Activated CD8-positive, alpha-beta memory T cell treated with anti-CD3 and anti-CD28 coated beads for 48 hours (primary cell): Measurements from ENCODE around the gene CELF4.

Source experiments
- DNase-seq, 3 experiments: peaks; one replicate each; pipeline ENCODE4 v3.0.0-alpha.2; 2020; ENCODE audit warnings: low read depth in 2 of 3, low spot score in 2 of 3

The CELF4 gene

DNA sequence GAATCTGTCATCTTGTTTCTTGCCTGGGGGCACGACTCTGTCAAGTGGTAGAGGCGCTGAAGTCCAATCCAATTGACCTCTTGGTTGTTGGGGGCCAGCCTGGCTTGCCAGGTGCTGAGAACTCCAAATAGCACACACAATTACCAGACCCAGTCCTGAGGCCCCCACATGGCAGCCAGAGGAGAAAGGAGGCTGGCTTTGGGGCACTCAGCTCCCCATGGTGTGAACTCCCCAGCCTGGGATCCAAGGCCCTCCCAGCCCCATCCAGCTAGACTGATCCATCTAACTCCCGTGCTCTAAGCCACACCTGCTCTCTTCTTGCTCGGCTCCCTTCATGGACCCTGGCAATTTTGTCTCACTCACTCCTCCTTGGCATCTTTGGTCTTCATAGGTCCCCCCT is 170.0 kb downstream of the CELF4 start:
- DNase-seq, result no peak

DNA sequence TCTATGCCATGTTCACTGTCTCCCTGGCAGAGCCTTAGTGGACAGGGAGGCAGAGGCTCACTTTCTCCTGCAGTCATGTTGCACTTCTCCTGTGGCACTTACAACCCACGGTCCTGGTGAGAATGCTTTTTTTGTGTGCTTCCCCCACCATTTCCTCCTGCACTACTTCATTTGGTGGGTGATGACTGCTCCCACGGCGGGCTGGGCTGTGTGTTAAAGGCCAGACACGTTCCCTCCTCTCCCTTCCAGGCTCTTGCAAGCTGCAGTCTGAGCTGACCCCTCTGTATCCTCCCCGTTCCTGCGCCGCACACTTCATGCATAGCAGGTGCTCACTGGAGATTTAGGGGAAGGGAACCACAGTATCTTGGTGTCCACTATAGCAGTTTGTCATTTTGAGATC is 170.5 kb downstream of the CELF4 start:
- DNase-seq, result no peak

DNA sequence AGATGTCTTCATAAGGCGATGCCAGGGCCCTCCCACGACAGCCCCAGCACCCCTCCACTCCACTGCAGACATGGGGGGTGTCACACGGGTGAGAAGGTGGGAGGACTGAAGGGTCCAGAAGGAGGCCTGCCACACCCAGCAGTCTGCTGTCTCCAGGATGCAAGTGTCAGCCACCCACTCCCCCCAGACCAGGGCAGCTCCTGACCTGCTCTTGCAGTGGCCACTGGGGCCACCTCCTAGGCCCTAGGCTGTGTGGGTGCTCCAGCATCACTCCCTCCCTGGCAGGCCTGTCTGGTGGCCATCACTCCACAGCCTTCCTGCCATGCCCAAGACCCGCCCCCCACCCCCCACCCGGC is 171.0 kb downstream of the CELF4 start:
- DNase-seq, result no peak

DNA sequence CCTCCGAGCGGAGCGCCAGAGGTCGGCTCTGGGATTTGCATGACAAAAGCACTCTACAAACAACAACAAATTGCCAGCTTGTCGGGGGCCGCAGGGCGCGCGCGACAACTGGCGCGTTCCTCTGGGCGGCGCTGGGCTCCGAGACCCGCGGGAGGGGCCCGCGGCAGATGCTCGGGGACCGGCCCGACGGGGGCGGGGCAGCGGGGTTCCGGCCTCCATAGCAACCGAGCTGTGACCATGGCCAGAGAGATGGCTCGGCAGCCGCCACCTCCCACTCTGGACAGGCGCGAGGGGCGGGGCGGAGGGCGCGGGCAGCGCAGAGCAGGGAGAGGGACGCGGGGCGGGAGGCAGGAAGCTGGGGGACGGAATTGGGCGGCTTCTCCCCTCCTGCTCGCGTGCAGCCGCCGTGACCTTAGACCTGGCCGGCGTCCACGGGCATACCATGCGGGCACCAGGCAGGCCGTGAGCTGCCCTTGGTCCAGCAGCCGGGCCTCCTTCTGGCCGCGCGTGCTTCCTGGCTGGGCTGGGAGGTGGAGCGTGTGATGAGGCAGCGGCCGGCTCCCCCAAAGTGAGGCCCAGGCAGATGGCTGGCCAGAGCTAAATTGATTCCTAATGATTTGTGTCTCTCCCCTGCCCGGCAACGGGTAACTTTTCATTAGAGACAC is 171.5 kb downstream of the CELF4 start:
- DNase-seq, result no peak

DNA sequence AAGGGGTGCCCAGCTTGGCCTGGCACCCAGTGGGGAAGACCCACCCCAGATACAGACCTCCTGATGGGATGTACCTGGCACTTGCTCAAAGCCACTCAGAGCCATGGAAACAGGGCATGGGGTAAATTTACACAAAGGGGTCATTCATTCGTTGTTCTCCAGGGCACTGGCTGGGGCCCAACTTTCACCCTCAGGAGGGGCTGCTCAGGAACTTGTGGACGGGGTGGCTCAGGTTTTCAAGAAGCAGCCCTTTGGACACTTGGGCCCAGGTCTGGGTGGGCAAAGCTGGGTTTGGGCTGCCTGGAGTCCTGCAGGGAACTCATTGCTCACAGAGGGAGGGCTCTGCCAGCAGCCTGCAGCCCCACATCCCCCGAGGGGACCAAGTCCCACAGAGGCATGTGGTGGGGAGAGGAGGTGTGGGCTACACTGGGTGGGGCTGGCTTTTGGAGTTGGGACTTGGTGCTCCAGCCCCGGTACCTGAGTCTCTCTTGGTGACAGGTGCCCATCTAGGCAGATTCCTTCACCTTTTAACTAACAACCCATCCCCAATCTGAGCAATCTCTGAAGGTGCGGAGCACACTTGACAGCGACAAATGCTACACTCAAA is 172.3 kb downstream of the CELF4 start:
- no peak for DNase-seq

DNA sequence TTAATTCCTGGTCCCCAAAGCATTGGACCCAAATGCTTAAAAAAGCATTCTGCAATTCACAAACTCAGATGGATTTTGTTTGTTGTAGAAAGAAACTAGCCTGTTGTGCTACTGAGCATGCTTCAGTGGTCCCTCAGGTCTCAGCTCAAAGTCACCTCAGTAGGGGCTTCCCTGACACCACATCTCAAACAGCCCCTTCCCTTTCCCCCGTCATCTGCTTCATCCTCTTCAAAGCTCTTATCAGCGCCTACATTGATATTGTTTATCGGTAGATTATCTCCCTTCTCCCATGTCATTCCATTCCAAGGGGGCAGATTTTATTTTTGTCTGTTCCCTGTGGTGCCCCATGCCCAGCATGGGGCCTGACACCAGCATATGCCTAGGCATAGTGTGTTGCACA is 172.9 kb downstream of the CELF4 start:
- no peak for DNase-seq

DNA sequence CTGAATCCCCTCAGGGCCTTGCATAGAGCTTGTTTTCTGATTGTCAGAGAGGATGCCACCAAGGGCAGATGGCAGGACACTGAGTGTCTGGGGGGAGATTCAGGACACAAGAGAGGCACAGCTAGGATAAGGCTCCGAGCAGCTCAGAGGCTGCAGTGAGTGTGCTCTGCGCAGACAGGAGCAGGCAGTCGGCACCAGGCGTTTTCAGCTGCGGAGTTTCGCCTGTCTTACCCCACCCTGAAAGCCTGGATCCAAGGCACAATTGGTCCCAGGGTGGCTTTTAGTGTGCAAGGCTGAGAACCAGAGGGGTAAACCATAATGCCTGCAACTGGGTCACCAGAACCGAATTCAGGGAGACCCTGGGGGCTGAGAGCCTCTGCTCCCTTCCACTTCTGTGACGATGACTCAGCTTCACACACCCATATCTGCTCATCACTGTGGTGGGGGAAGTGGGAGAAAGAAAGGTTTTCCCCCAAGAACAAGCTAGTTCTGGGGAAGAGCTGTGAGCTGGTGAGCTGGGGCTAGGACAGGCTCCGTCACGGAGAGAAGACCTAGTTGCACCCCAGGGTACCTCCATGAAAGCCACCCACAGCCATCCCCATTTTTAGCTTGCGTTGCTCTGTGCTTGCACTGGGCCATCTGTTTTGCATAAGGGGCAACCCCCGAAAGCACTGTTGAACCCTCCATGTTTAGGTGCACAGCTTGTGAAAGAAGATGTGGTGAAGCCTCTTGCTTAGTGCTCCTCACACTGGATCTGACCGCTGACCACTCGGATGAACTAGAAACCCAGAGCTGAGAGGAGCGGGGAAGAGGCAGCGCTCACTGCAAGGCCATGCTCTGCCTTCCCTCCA is 173.7 kb downstream of the CELF4 start:
- no peak for DNase-seq

DNA sequence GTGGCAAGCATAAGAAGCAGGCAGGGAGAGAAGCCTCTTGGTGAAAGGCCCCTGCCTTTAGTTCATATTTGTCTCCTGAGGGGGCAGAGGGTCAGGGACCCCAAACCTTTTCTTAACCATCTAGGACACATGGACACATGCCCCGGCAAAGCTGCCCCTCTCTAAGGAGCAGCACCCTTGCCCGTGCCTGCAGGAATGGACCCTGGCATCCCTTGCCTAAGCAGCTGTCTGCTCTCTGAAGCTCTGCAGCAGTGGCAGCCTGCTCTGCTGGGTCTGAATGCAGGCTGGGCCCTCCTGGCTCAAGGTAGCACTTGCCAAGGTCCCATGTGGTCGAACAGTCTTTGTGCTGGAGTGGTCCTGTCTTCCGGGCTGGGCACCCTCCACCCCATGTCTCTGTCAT is 174.4 kb downstream of the CELF4 start:
- DNase-seq, result no peak

DNA sequence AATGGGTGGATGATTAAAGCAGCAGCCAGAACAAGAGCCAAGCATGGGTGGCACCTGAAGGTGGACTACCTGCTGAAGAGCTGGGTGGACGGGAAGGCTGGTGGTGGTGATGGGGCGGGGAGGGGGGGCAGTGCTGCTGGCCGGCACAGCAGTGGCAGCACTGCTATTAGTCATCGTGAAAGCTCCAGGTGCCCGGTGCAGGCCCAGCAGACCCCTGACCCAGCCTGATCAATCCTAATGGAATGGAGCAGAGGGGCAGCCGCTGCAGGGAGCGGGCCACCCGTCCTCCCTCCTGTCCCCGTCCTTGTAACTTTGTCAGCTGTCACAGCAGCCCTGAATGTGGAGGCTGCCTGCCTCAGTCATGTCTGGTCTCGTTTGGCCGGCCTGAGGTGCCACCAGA is 174.9 kb downstream of the CELF4 start:
- no peak for DNase-seq

DNA sequence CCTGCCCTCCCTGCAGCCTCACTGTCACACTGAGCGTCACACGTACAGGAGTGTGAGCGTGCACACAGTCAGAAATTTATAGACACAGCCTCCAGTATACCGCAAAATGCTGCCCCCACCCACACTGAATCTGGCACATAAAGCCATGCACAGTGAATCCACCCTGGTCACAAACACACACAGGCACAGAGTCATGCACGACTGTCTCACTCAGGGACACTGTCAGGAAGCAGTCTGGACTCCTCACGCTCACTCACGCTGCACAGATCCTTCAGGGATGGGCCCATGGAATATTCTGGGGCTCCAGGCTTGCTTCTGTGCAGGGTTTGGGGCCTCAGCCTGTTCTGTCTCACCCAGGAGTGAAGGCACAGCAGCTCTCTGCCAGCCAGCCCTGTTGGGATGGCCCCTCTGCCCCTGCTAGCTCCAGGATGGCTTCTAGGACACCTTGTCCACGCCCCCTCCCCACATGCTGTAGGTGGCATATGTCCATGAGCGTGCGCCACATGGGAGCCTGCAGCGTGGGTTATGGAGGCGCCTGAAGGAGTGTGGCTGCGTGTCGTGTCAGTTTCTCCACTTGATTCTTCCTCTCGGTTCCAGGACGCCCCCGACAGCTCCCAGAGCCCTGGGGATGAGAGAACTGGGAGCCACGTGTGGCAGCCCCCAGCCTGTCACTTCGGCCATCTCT is 175.8 kb downstream of the CELF4 start:
- no peak for DNase-seq

DNA sequence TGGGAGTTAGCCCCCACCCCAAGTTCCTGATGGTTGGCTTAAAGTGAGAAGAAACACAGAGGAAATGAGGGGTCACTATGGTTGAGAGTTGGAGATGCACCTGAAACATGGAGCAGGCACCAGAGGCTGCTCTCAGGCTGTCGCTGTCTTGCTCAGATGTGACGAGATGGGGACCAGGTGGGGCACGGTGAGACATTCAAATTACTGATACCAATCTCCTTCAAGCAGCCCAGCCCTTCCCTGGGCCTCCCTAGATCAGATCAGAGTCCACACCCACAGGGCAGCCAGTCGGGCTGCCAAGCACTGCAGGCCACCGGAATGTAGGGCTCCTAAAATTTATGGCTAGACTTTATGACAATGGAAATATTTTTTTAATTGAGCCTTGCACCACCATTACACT is 176.6 kb downstream of the CELF4 start:
- no peak for DNase-seq

DNA sequence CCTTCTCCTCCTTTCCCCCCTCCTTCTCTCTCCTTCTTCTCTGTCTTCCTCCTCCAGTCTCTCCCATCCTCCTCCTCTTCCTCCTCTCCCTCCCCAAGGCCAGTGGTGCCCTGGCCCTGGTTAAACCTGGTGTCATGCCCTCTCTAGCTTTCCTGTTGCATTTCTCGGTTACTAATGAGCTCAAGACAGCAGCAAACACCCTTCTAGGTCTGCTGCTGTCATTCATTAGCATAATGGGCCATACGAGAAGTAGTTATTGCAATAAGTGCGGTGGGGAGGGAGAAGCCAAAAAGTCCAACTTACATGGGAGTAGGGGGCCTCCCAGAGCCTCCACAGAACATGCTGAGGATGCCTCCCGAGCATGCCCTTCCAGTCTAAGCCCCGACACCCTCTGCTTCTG is 177.2 kb downstream of the CELF4 start:
- no peak for DNase-seq

DNA sequence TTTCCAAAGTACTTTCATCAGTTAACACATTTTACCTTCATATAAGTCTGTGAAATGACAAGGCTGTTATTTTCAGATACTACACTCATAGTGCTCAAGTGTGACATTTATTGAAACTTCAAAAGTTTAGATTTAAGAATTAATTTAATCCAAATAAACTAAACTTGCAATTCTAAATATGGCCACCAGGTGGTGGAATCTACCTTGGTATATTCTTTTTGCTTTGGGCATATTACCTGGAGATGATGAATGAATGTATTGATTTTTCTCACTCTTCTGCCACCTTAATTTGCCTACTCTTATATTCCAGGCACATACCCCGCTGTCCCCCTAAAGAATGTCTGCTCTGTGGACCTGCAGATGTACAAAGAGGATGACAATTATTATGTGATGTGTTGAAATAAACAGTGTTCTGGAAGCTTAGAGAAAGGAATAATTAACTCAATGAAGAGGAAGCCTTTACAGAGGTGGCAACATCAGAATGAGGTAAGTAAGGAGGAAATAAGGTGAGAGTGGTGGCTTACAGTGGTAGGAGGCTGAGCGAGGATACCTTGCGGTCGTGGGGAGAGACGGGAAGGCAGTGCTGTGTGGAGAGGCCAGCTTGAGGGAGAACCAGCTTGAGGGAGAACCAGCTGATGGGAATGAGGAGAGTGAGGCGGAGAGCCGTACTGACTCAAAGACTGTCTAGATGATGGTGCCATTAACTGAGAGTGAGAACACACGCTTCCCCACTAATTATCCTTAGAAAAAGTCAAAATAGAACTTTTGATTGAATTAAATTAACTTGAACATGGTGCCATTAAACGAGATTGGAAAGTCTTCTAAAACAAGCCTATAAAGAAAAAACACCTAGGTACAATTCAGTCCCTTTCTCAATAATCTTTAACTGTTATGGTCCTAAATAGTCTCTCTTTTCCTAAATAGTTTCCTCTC is 179.5 kb downstream of the CELF4 start:
- no peak for DNase-seq

DNA sequence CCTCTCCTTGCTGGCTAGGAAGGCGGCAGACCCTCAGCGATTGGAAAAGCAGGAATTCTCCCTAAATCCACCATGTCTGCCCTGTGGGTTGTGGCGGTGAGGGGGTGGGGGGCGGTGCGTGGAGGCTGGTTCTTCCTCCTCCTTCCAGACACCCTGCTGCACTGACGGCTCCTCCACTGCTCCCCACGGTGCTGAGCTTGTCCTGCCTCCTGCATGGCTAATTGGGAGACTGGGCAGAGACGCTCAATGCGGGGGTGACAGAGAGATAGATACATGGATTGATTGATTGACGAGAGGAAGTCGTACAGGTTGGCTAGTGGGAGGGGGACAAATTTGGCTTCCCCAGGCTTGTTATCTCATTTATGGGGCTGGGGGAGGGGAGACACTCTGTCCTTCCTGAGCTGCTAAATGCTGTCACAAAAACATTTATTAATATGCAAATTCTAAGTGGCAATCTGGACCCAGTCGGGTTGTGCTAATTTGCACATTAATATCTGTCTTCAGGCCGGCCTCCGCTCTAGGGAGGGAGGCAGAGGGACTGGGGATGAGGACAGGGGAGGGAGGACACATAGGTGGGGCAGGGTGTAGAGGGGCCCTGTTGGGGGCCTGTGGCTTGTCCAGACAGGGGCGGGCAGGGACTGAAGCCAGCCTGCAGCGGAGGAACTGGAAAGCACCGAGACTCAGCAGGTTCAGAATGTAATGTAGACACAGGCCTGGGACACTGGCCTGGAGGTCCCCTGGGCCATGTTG is 181.6 kb downstream of the CELF4 start:
- DNase-seq, result no peak

DNA sequence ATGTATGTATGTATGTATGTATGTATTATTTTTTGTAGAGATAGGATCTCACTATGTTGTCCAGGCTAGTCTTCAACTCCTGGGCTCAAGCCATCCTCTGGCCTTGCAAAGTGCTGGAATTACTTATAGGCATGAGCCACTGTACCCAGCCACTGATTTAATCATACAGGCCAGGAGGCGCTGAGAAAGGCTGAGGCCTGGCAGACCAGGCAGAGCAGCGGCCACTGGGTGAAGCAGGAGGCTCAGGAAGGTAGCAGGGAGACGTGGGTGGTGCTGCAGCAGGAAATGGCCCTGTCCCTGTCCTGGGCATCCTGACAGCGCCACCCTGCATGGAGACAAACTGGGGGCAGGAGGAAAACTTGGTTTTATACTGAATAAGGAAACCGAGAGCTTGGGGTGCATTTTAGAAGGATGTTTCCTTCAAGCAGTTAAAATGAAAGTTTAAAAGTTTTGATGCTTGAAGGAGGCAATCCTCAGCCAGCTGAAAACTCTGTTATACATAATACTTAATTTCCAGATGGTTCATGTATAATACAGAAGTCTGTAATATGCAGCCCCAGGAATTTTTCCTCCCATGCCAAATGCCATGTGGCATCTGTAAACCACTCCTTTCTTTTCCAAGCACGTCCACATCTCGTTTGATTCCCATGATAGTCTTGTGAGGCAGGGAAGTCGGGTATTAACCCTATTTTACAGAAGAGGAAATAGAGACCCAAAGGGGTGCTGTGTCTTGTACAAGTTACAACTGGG is 182.4 kb downstream of the CELF4 start:
- no peak for DNase-seq

DNA sequence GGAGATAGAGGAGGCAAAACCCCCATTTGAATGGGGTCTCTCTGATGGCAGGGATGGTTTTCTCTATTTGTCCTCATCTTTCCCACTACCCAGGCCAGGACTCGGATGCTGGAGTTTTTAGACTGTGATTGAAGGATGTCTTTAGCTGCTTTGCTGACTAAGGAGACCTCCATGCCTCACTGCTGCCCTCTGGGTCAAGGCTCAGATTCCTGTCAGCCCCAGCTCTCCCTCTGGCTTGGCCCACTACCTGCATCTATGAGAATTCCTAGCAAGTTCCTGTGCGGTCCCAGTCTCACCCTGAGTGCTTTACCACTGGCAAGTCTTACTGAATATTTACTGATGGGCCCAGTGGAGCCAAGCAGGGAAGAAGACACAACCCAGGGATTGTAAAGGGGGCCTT is 184.0 kb downstream of the CELF4 start:
- DNase-seq, result no peak

DNA sequence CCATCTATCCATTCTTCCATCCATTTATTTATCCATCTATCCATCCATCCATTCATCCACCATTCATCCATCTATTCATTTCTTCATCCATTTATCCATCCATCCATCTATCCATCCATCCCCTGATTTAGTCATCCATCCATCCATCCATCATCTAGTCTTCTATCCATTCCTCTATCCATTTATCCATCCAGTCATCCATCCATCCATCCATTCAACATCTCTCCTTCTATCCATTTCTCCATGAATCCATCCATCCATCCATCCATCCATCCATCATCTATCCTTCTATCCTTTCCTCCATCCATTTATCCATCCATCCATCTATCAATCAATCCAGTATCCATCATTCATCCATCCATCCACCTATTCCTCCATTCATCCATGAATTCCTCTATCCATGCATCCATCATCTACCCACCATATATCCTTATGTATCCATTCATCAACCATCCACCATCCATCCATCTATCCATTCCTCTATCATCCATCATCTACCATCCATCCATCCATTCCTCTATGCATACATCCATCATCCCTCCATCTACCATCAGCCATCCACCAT is 185.0 kb downstream of the CELF4 start:
- DNase-seq, result no peak

DNA sequence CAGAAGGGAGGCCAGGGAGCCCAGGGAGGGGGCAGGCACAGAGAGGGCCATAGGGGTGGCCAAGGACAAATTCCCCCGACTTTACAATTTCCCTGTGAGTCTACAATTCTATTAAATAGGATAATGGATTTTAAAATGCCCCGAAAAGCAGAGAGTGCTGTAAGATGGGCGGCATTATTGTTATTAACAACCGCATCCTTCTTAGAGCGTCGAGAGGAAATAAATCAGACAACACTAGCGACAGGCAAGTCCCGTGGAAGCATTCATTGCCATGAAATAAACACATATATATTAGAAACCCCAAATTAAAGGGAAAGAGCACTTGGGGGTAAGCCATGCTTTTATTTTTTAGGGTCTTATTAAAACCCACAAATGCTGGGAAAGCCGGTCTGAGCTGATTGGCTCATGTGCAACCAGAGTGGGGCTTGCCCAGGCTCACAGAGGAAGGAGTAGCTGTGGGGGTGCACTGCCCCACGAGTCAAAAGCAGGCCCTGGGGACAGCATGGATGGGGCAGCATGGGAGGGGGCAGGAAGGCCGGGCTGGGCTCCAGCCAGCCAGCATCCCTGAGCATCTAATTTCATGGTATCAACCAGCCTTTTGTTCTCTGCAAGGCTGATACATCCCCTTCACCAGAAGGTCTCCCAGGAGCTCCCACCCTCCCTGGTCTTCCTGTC is 187.1 kb downstream of the CELF4 start:
- DNase-seq, result no peak

DNA sequence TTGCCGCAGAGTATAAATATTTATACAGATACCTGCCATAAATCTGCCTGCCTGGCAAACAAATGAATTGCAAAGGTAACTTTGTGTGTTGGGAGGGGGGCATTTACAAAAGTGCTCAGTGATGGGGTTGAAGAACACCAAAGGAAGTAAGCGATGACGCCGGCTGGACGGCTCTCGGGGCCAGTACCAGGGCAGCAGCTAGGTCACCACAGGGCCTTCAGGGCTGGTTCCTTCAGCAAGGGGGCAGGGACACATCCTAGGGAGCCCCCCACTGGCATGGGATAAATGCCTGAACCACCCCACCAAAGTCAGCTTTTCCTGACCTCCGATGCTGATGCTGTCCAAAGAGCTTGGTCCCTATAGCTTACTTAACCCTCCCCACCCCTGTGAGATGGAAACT is 190.4 kb downstream of the CELF4 start:
- DNase-seq, result no peak
